GM13977 (cell line): Measurements from ENCODE around the gene COQ9.
"Not testable (repeated sequence)": the region's sequence is repeated elsewhere in the genome, so short reads cannot be mapped to it uniquely, and the experiment has no call there.

ENCODE experiments used
- DNase-seq: peaks from one replicate; pipeline ENCODE4 v3.0.0; 2012; ENCODE audit warnings: low spot score
- CTCF ChIP-seq: IDR thresholded peaks from 2 replicates; pipeline ENCODE4 v1.5.1; 2012; ENCODE audit warnings: mild to moderate bottlenecking, control low read depth; ENCODE audit not compliant: insufficient read depth; ENCODE audit errors: extremely low read depth, missing control alignments
- in situ Hi-C: fragments of 300-500 bp; cut with MboI; formaldehyde crosslinking; loops from one replicate; pipeline ENCODE4 v1.12.0; 2022; ENCODE audit warnings: low sequenced_read_pairs, low pct_unique_long_range_greater_than_20kb, mixed read lengths, inconsistent platforms; ENCODE audit not compliant: unreplicated experiment

Gene COQ9

GRCh38 chr16:57493767-57494166 is 46.5 kb downstream of the COQ9 start:
- in situ Hi-C loops: no loop called here
- no peak for DNase-seq
- TF ChIP-seq CTCF: no peak

DNA sequence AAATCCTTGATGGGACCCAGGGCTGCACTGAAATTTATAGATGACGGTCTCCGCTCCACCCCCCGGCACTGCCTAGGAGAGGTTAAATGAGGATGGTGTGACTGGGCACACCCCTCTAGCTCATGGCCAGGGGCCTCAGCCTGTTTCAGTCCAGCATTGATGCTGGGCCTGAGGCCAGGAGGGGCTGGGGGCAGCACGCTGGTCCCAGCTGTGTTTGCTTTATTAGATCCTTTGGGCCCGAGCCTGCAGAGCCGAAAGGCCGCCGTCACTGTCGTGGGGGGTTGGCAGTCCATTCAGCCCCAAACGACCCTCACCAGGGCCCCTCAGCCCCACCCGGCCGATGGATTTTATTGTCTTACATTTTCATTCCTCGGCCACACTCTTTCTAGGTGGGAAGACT is 49.8 kb downstream of the COQ9 start:
- TF ChIP-seq CTCF: no peak
- in situ Hi-C loops: no loop called here
- DNase-seq: no peak

- TF ChIP-seq CTCF: no peak
- DNase-seq: no peak
- in situ Hi-C loops: no loop called here
Observed at GRCh38 chr16:57498031-57498430, 50.8 kb downstream of the COQ9 start.

DNA sequence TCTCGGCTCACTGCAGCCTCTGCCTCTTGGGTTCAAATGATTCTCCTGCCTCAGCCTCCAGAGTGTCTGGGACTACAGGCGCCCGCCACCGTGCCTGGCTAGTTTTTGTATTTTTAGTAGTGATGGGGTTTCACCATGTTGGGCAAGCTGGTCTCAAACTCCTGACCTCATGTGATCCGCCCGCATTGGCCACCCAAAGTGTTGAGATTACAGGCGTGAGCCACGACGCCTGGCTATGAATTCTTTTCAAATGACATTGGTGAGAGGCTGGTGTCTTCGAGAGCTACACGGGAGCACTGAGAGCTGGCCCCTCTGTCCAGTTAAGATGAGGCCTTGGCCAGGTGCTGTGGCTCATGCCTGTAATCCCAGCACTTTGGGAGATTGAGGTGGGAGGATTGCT is 52.7 kb downstream of the COQ9 start:
- DNase-seq, in situ Hi-C loops: not testable (repeated sequence)

- in situ Hi-C loops: no loop called here
- TF ChIP-seq CTCF: no peak
- DNase-seq: no peak
Observed at GRCh38 chr16:57500578-57501111, 53.4 kb downstream of the COQ9 start.

DNA sequence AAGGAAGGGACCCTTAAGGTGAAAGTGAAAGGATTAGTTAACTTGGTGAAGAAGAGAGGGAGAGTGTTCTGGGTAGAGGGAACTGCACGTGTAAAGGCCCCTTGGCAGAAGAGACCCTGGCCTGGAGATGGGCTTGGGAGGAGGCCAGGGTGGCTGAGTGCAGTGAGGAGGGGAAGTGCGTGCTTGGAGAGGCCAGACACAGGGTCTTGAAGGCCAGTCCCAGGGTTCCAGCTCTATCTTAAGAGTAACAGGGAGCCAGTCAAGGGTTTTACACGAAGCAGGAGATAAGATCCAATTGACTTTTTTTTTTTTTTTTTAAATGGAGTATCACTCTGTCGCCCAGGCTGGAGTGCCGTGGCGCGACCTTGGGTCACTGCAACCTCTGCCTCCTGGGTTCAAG is 54.2 kb downstream of the COQ9 start:
- TF ChIP-seq CTCF: no peak
- in situ Hi-C loops: no loop called here
- no peak for DNase-seq

GRCh38 chr16:57502048-57502775 is 54.9 kb downstream of the COQ9 start:
- no peak for DNase-seq
- TF ChIP-seq CTCF: no peak
- in situ Hi-C loops: no loop called here
